Transverse colon (tissue), 4 donors: ENCODE results near the gene ZSWIM7. TPM values are rescaled to one million over a fixed set of nuclear protein-coding genes. Genes with fewer than 3 reads are reported as not detected.

ENCODE experiments used
- DNase-seq: peaks from one replicate; pipeline ENCODE4 v3.0.0-alpha.2; 2019
- H3K27ac ChIP-seq, 4 donors: fragments of 200-600 bp; sonication (generic); 2 replicates each; pipeline ENCODE4 v1.5.1; 2016 to 2018; ENCODE audit warnings: inconsistent platforms in 4 of 4
- H3K27me3 ChIP-seq: fragments of 200-600 bp; sonication (generic); 2 replicates; pipeline ENCODE4 v1.5.1; 2017; ENCODE audit warnings: inconsistent platforms
- H3K36me3 ChIP-seq, 4 donors: fragments of 200-600 bp; sonication (generic); 2 replicates each; pipeline ENCODE4 v1.5.1; 2017 to 2019; ENCODE audit warnings: inconsistent platforms in 4 of 4
- H3K4me1 ChIP-seq, 4 donors: fragments of 200-600 bp; sonication (generic); 2 replicates each; pipeline ENCODE4 v1.5.1; 2017 to 2020; ENCODE audit warnings: inconsistent platforms in 4 of 4
- H3K4me3 ChIP-seq, 4 donors: fragments of 200-600 bp; sonication (generic); 1 replicate in 1 of 4; 2 replicates in 3 of 4; pipeline versions ENCODE4 v1.5.1 to v1.6.1; 2017 to 2019; ENCODE audit warnings: inconsistent platforms in 4 of 4
- H3K9me3 ChIP-seq, 2 donors: fragments of 200-600 bp; sonication (generic); 2 replicates each; pipeline ENCODE4 v1.5.1; 2017 to 2019; ENCODE audit warnings: inconsistent platforms in 2 of 2
- CTCF ChIP-seq, 5 experiments: fragments of 200-600 bp in 3 of 5; fragments of 450-650 bp in 2 of 5; sonication (generic) in 3 of 5; IDR thresholded peaks; 1 replicate in 2 of 5; 2 replicates in 3 of 5; pipeline ENCODE4 v1.5.1; 2016 to 2017; ENCODE audit warnings: antibody characterized with exemption in 5 of 5, inconsistent platforms in 3 of 5, mild to moderate bottlenecking in 2 of 5, moderate library complexity in 1 of 5
- EP300 ChIP-seq: sonication (generic); formaldehyde crosslinking; IDR thresholded peaks from one replicate; pipeline ENCODE4 v1.6.1; 2017; ENCODE audit warnings: antibody characterized with exemption, low read depth
- POLR2A ChIP-seq: fragments of 450-650 bp; IDR thresholded peaks from one replicate; pipeline ENCODE4 v1.6.1; 2016; ENCODE audit warnings: antibody characterized with exemption, mild to moderate bottlenecking, moderate library complexity
- POLR2AphosphoS5 ChIP-seq, 3 donors: sonication (generic); formaldehyde crosslinking; IDR thresholded peaks; one replicate each; pipeline ENCODE4 v1.6.1; 2016; ENCODE audit warnings: antibody characterized with exemption in 3 of 3
- WGBS, 2 donors: methylation state at CpG; one replicate each; pipeline ENCODE4 v1.1.5; 2018; ENCODE audit warnings: low coverage in 1 of 2; 5-methylcytosine and 5-hydroxymethylcytosine counted together
- in situ Hi-C, 4 donors: fragments of 200-750 bp; cut with MboI; loops; one replicate each; pipeline versions ENCODE4 v1.15.0 to v1.15.1; 2017; ENCODE audit warnings: low sequenced_read_pairs in 3 of 4, low pct_ligation_motif_present in 1 of 4, low pct_unique_long_range_greater_than_20kb in 1 of 4
- intact Hi-C: fragments of 100-400 bp; cut with DNase I; formaldehyde crosslinking; loops from one replicate; pipeline ENCODE4 v1.15.1; 2023; ENCODE audit warnings: low total_unique reads
- total RNA-seq, 4 donors: library from RNA; depleted of rRNA; stranded (reverse); fragments of >200 nt; gene quantifications; one replicate each; pipeline ENCODE4 v1.1.0, GENCODE V29; 2016

ZSWIM7 gene
- total RNA-seq, 4 donors from 2014 or later = 3.6 to 19.5 (median 18.6) TPM

GRCh38 chr17:15969463-15969862, 30.0 kb downstream of the ZSWIM7 start:
- intact Hi-C loops = no loop called here
- peaks cover 8 to 28% (median 20%) of the 10 kb centered on the region in 4 donors for H3K4me1 ChIP-seq
- no peaks in the 10 kb centered on the region for H3K27me3 ChIP-seq
- no peak for DNase-seq
- in situ Hi-C loops = no loop called here
- H3K27ac ChIP-seq = no peak overlapping the region
- H3K36me3 ChIP-seq = no peaks in the 10 kb centered on the region
- 97 to 99% methylated on average over 8 of the region's 8 CpGs for WGBS, 2 donors
- TF ChIP-seq POLR2A (no peak), CTCF (IDR thresholded peaks at IDR 0.05) (no peak), EP300 (no peak), POLR2AphosphoS5 (IDR thresholded peaks at IDR 0.05) (no peak)
- H3K4me3 ChIP-seq = no peak overlapping the region
- H3K9me3 ChIP-seq = no peaks in the 10 kb centered on the region

GRCh38 chr17:15967706-15968399, 31.7 kb downstream of the ZSWIM7 start:
- TF ChIP-seq CTCF (IDR thresholded peaks at IDR 0.05) (no peak), EP300 (no peak), POLR2AphosphoS5 (IDR thresholded peaks at IDR 0.05) (no peak), POLR2A (no peak)
- in situ Hi-C loops = no loop called here

GRCh38 chr17:15966879-15967248, 32.6 kb downstream of the ZSWIM7 start:
- peak overlapping the region; percentile 82 to 91 (median 85) for H3K27ac ChIP-seq
- no peaks in the 10 kb centered on the region for H3K27me3 ChIP-seq
- no peaks in the 10 kb centered on the region for H3K36me3 ChIP-seq
- WGBS, 2 donors = 43% methylated on average over 11 of the region's 11 CpGs; no CpG with 5 or more reads in 1 of the 2 donors
- TF ChIP-seq EP300 = no peak
- peak in 2 of 3 donors; percentile 10 to 26 for TF ChIP-seq POLR2AphosphoS5 (IDR thresholded peaks at IDR 0.05)
- TF ChIP-seq CTCF (IDR thresholded peaks at IDR 0.05) = no peak
- in situ Hi-C loops = no loop called here
- intact Hi-C loops = no loop called here
- no peak overlapping the region for H3K4me3 ChIP-seq
- peaks cover 8 to 28% (median 20%) of the 10 kb centered on the region in 4 donors for H3K4me1 ChIP-seq
- DNase-seq = peak; percentile 79
- no peaks in the 10 kb centered on the region for H3K9me3 ChIP-seq

More at GRCh38 chr17:15967706-15968399, 31.7 kb downstream of the ZSWIM7 start:
- no peaks in the 10 kb centered on the region for H3K9me3 ChIP-seq
- 90 to 95% methylated on average over 6 to 11 of the region's 11 CpGs for WGBS, 2 donors
- no peak overlapping the region for H3K4me3 ChIP-seq
- no peaks in the 10 kb centered on the region for H3K36me3 ChIP-seq
- peaks cover 8 to 28% (median 20%) of the 10 kb centered on the region in 4 donors for H3K4me1 ChIP-seq
- intact Hi-C loops = no loop called here
- H3K27ac ChIP-seq = peak overlapping the region; percentile 82 to 91 (median 85)
- H3K27me3 ChIP-seq = no peaks in the 10 kb centered on the region
- DNase-seq = no peak

- Histone ChIP-seq H3K27ac (peak overlapping the region; percentile 82 to 91 (median 85)), H3K4me1 (peaks cover 8 to 28% (median 20%) of the 10 kb centered on the region in 4 donors), H3K9me3 (no peaks in the 10 kb centered on the region), H3K36me3 (no peaks in the 10 kb centered on the region), H3K27me3 (no peaks in the 10 kb centered on the region), H3K4me3 (peak overlapping the region in 1 of 4 donors; percentile 6)
- intact Hi-C loops = no loop called here
- TF ChIP-seq POLR2AphosphoS5 (IDR thresholded peaks at IDR 0.05) (peak in 1 of 3 donors; percentile 10), CTCF (IDR thresholded peaks at IDR 0.05) (no peak)
- peak; percentile 68 for DNase-seq
- in situ Hi-C loops = no loop called here
- 32% methylated on average over 4 to 13 of the region's 13 CpGs for WGBS, 2 donors
Measured at GRCh38 chr17:15966183-15966878, 33.2 kb downstream of the ZSWIM7 start.
